ENCODE measurements around the gene METTL4.

Gene METTL4

DNA sequence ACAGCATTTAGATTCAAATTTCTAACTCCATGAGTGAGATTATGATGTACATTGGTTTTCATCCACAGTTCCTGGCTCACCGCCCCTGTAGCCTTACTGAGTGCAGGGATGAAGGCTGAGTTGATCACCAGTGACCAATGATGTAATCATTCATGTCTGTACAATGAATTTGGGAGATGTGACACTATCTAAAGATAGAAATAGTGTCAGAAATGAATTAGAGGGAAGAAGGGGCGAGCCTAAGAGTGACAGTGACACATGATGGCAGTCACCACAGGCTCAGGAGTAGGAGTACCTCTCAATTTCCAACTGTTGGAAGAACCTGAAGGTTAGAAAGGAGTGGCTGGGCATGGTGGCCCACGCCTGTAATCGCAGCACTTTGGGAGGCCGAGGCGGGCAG lies 3.2 kb downstream of the METTL4 start:
- Histone ChIP-seq H3K27me3 (ENCODE audit: insufficient read depth, poor library complexity, severe bottlenecking) (no peaks in the 10 kb centered on the region), H3K27ac (replicated peaks) (no peak overlapping the region), H3K4me3 (replicated peaks; ENCODE audit: insufficient read depth, low read length) (no peak overlapping the region)
- DNase-seq (ENCODE audit: low read depth in 1 of 2, low spot score in 1 of 2) = no peak
- TF ChIP-seq GABPA (IDR thresholded peaks at IDR 0.05; ENCODE audit: low read depth) = no peak
- TF ChIP-seq REST (IDR thresholded peaks at IDR 0.05; ENCODE audit: insufficient replicate concordance, low read depth) = no peak
- no peak for TF ChIP-seq CTCF (IDR thresholded peaks at IDR 0.05; ENCODE audit: insufficient read depth, low read length)
- TF ChIP-seq SPI1 (IDR thresholded peaks at IDR 0.05; ENCODE audit: borderline replicate concordance, low read depth) = no peak
- no peak for TF ChIP-seq POLR2AphosphoS5 (IDR thresholded peaks at IDR 0.05; ENCODE audit: low read depth)

GRCh38 chr18:2564373-2564772 lies 6.9 kb downstream of the METTL4 start:
- DNase-seq (ENCODE audit: low read depth in 1 of 2, low spot score in 1 of 2) = no peak
- Histone ChIP-seq H3K27ac (replicated peaks) (no peak overlapping the region), H3K27me3 (ENCODE audit: insufficient read depth, poor library complexity, severe bottlenecking) (no peaks in the 10 kb centered on the region), H3K4me3 (replicated peaks; ENCODE audit: insufficient read depth, low read length) (no peak overlapping the region)
- TF ChIP-seq POLR2AphosphoS5 (IDR thresholded peaks at IDR 0.05; ENCODE audit: low read depth) = no peak
- TF ChIP-seq CTCF (IDR thresholded peaks at IDR 0.05; ENCODE audit: insufficient read depth, low read length) = no peak
- TF ChIP-seq REST (IDR thresholded peaks at IDR 0.05; ENCODE audit: insufficient replicate concordance, low read depth) = no peak
- no peak for TF ChIP-seq SPI1 (IDR thresholded peaks at IDR 0.05; ENCODE audit: borderline replicate concordance, low read depth)

- no peaks in the 10 kb centered on the region for H3K27me3 ChIP-seq (ENCODE audit: insufficient read depth, poor library complexity, severe bottlenecking)
- H3K4me3 ChIP-seq (replicated peaks; ENCODE audit: insufficient read depth, low read length) = no peak overlapping the region
- TF ChIP-seq REST (IDR thresholded peaks at IDR 0.05; ENCODE audit: insufficient replicate concordance, low read depth) (no peak), GABPA (IDR thresholded peaks at IDR 0.05; ENCODE audit: low read depth) (no peak), SPI1 (IDR thresholded peaks at IDR 0.05; ENCODE audit: borderline replicate concordance, low read depth) (no peak), CTCF (IDR thresholded peaks at IDR 0.05; ENCODE audit: insufficient read depth, low read length) (no peak), POLR2AphosphoS5 (IDR thresholded peaks at IDR 0.05; ENCODE audit: low read depth) (no peak)
- H3K27ac ChIP-seq (replicated peaks) = no peak overlapping the region
- DNase-seq (ENCODE audit: low read depth in 1 of 2, low spot score in 1 of 2) = no peak
Measured at GRCh38 chr18:2559249-2559648, 12.1 kb downstream of the METTL4 start.
